ENCODE measurements around the gene TMEM89. TPM values are rescaled to one million over a fixed set of nuclear protein-coding genes. Genes with fewer than 3 reads are reported as not detected.

Gene TMEM89, protein sequence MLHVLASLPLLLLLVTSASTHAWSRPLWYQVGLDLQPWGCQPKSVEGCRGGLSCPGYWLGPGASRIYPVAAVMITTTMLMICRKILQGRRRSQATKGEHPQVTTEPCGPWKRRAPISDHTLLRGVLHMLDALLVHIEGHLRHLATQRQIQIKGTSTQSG
- total RNA-seq = under 1 TPM in 1 of 2 experiments, not detected in 1; 0.43 TPM

- no peak for ATAC-seq
- intact Hi-C loops (cut with micrococcal nuclease) = no loop called here
- ChIA-PET CTCF (interaction anchor here (1.0 to 6.5 kb wide), 2 partner anchors 10 to 13 kb away, joined by 3 to 42 read pairs; partner anchors contain the start of gene SLC26A6), POLR2A (interaction anchor here (1.0 kb wide), 1 partner anchor 44 kb away, joined by 3 read pairs; no protein-coding TSS in a partner anchor)
- no peak within 1 kb of the TSS for H3K27ac Mint-ChIP-seq
- H3K27me3 Mint-ChIP-seq = no peaks in the 10 kb centered on the region
- no peak within 1 kb of the TSS for H3K4me3 Mint-ChIP-seq
- TF ChIP-seq, protein P1, sequence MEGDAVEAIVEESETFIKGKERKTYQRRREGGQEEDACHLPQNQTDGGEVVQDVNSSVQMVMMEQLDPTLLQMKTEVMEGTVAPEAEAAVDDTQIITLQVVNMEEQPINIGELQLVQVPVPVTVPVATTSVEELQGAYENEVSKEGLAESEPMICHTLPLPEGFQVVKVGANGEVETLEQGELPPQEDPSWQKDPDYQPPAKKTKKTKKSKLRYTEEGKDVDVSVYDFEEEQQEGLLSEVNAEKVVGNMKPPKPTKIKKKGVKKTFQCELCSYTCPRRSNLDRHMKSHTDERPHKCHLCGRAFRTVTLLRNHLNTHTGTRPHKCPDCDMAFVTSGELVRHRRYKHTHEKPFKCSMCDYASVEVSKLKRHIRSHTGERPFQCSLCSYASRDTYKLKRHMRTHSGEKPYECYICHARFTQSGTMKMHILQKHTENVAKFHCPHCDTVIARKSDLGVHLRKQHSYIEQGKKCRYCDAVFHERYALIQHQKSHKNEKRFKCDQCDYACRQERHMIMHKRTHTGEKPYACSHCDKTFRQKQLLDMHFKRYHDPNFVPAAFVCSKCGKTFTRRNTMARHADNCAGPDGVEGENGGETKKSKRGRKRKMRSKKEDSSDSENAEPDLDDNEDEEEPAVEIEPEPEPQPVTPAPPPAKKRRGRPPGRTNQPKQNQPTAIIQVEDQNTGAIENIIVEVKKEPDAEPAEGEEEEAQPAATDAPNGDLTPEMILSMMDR (IDR thresholded peaks at IDR 0.05) = no peak
- no peak for DNase-seq
- H3K36me3 Mint-ChIP-seq (ENCODE audit: low read depth) = peaks cover 14% of the 10 kb centered on the region
- peaks cover 15% of the 10 kb centered on the region for H3K9me3 Mint-ChIP-seq
- H3K4me1 Mint-ChIP-seq (ENCODE audit: low read depth) = peaks cover 4% of the 10 kb centered on the region
These were observed at the start of gene TMEM89 for GRCh38 chr3:48621461-48621869. TSS of gene TMEM89 (minus strand) at chr3:48621769. CDS start at chr3:48621756, 13 bp downstream.

DNA sequence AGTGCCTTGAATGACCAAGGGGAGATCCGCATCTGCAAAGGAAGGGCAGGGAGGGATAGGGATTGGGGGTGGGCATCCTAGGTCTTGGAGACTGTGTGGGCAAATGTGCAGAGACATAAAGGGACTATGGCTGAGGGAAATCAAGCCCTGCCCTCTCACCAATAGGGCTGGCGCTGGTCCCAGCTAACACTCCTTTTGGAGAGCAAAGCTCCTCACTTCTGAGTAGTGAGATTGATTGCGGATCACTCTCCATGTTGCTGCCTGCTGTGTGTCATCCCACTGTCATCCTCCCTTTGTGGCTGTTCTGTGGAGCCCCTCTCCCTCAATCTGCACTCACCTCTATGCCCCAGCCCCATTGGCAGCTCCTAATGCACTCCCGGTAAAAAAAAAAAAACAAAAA is 43.4 kb upstream of the TMEM89 start:
- Mint-ChIP-seq H3K9me3 (no peaks in the 10 kb centered on the region), H3K4me3 (no peak overlapping the region), H3K36me3 (ENCODE audit: low read depth) (peaks cover 14% of the 10 kb centered on the region), H3K27ac (no peak overlapping the region), H3K27me3 (peaks cover 18% of the 10 kb centered on the region), H3K4me1 (ENCODE audit: low read depth) (peaks cover 17% of the 10 kb centered on the region)
- ChIA-PET CTCF (interaction anchor here (0.9 to 1.5 kb wide), 4 partner anchors 17 to 295 kb away, joined by 3 to 5 read pairs (median 4); no protein-coding TSS in a partner anchor), POLR2A (interaction anchor here (0.5 to 4.9 kb wide), 7 partner anchors 9 to 431 kb away, joined by 3 to 26 read pairs (median 3); partner anchors contain the start of gene TMEM89)
- TF ChIP-seq, protein P1 (IDR thresholded peaks at IDR 0.05) = no peak
- no peak for ATAC-seq
- no peak for DNase-seq
- intact Hi-C loops (cut with micrococcal nuclease) = no loop called here

DNA sequence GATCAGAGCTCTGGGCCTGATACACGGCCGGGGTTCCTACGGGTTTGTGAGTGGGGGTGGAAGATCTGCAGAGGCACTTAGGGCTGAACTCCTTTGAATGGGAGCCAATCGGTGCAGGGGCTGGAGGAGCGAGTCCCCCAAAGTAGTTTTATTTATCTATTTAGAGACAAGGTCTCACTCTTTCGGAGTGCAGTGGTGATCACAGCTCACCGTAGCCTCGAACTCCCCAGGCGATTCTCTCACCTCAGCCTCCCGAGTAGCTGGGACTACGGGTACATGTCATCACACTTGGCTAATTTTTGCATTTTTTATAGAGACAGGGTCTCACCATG is 42.7 kb upstream of the TMEM89 start:
- Mint-ChIP-seq H3K4me1 (ENCODE audit: low read depth) (peaks cover 17% of the 10 kb centered on the region), H3K4me3 (peak overlapping the region; percentile 82), H3K27ac (no peak overlapping the region), H3K36me3 (ENCODE audit: low read depth) (peaks cover 14% of the 10 kb centered on the region), H3K27me3 (peaks cover 21% of the 10 kb centered on the region), H3K9me3 (no peaks in the 10 kb centered on the region)
- TF ChIP-seq, protein P1 (IDR thresholded peaks at IDR 0.05) = peak; percentile 63
- ATAC-seq = no peak
- CTCF ChIA-PET = interaction anchor here (0.6 to 1.8 kb wide), 10 partner anchors 9 to 326 kb away, joined by 3 to 5 read pairs (median 4); partner anchors contain the start of gene P4HTM
- POLR2A ChIA-PET = interaction anchor here (0.6 to 4.9 kb wide), 9 partner anchors 9 to 430 kb away, joined by 3 to 26 read pairs (median 3); no protein-coding TSS in a partner anchor
- intact Hi-C loops (cut with micrococcal nuclease) = no loop called here
- DNase-seq = no peak

GRCh38 chr3:48663489-48664312 is 42.1 kb upstream of the TMEM89 start:
- peaks cover 17% of the 10 kb centered on the region for H3K4me1 Mint-ChIP-seq (ENCODE audit: low read depth)
- peak overlapping the region; percentile 85 for H3K27ac Mint-ChIP-seq
- H3K27me3 Mint-ChIP-seq = peaks cover 21% of the 10 kb centered on the region
- TF ChIP-seq, protein P1 (IDR thresholded peaks at IDR 0.05) = peak; percentile 88
- DNase-seq (peak; percentile 97), ATAC-seq (peak; percentile 87)
- peak overlapping the region; percentile 82 for H3K4me3 Mint-ChIP-seq
- ChIA-PET CTCF (interaction anchor here (0.6 to 1.8 kb wide), 11 partner anchors 9 to 326 kb away, joined by 3 to 5 read pairs (median 4); partner anchors contain the start of gene P4HTM), POLR2A (interaction anchor here (0.5 to 4.9 kb wide), 15 partner anchors 9 to 227 kb away, joined by 3 to 26 read pairs (median 3); partner anchors contain the start of genes ATRIP and SLC26A6)
- intact Hi-C loops (cut with micrococcal nuclease) = no loop called here
- no peaks in the 10 kb centered on the region for H3K9me3 Mint-ChIP-seq
- peaks cover 14% of the 10 kb centered on the region for H3K36me3 Mint-ChIP-seq (ENCODE audit: low read depth)
